SU-DHL-6 (cell line): ENCODE measurements around the gene NRF1.

ENCODE experiments used
- H2AFZ ChIP-seq: fragments of 200-600 bp; sonication (generic); 2 replicates; pipeline ENCODE4 v1.6.1; 2014; ENCODE audit warnings: low read depth, mild to moderate bottlenecking, moderate library complexity, mixed read lengths, antibody characterized with exemption, low read length; ENCODE audit not compliant: severe bottlenecking
- H3F3A ChIP-seq: fragments of 200-600 bp; shearing (Covaris generic); 2 replicates; pipeline ENCODE4 v1.6.0; 2016; ENCODE audit warnings: antibody characterized with exemption, mild to moderate bottlenecking; ENCODE audit not compliant: insufficient read depth
- H3K27ac ChIP-seq: fragments of 200-600 bp; sonication (generic); 2 replicates; pipeline ENCODE4 v1.5.1; 2016; ENCODE audit warnings: low read depth, mild to moderate bottlenecking, low read length, moderate library complexity, mixed read lengths
- H3K27me3 ChIP-seq: fragments of 200-600 bp; sonication (generic), shearing (Covaris generic); 2 replicates; pipeline ENCODE4 v1.6.0; 2014; ENCODE audit warnings: mild to moderate bottlenecking, low read length
- H3K36me3 ChIP-seq: fragments of 200-600 bp; sonication (generic); 2 replicates; pipeline ENCODE4 v1.6.1; 2014; ENCODE audit warnings: mild to moderate bottlenecking, low read length, mixed read lengths
- H3K4me2 ChIP-seq: fragments of 300-600, 200-600 bp; shearing (Covaris generic), sonication (generic); 2 replicates; pipeline ENCODE4 v1.6.0; 2014; ENCODE audit warnings: low read length, low read depth, mild to moderate bottlenecking; ENCODE audit not compliant: poor library complexity, severe bottlenecking
- H3K4me3 ChIP-seq: fragments of 200-600 bp; sonication (generic); 2 replicates; pipeline ENCODE4 v1.5.1; 2014; ENCODE audit warnings: antibody characterized with exemption, low read length, mild to moderate bottlenecking, mixed read lengths; ENCODE audit not compliant: insufficient read depth, poor library complexity, severe bottlenecking
- H3K79me2 ChIP-seq: fragments of 200-600 bp; sonication (generic); 2 replicates; pipeline ENCODE4 v1.6.1; 2014; ENCODE audit warnings: mild to moderate bottlenecking, low read length, moderate library complexity; ENCODE audit not compliant: insufficient read depth
- H3K9ac ChIP-seq: fragments of 200-600 bp; sonication (generic); 2 replicates; pipeline ENCODE4 v1.7.0; 2014; ENCODE audit warnings: mild to moderate bottlenecking, low read length
- H3K9me2 ChIP-seq: fragments of 200-600 bp; sonication (generic); replicated peaks from 2 replicates; pipeline ENCODE4 v1.6.1; 2014; ENCODE audit warnings: low read length; ENCODE audit not compliant: insufficient read depth
- H3K9me3 ChIP-seq: fragments of 200-600 bp; sonication (generic); 2 replicates; pipeline ENCODE4 v1.6.1; 2014; ENCODE audit warnings: low read length, mixed read lengths; ENCODE audit not compliant: insufficient read depth
- H4K20me1 ChIP-seq: fragments of 200-600 bp; sonication (generic); 2 replicates; pipeline ENCODE4 v1.6.1; 2014; ENCODE audit warnings: low read depth, mild to moderate bottlenecking, antibody characterized with exemption, low read length, moderate library complexity, mixed read lengths
- EZH2phosphoT487 ChIP-seq: fragments of 200-600 bp; sonication (generic), shearing (Covaris generic); conservative IDR thresholded peaks from 2 replicates; pipeline ENCODE4 v1.6.1; 2018; ENCODE audit warnings: mild to moderate bottlenecking, antibody characterized with exemption, low read length, moderate library complexity, mixed read lengths
- TF ChIP-seq, protein P1 (sequence below): fragments of 200-600 bp; sonication (generic); IDR thresholded peaks from one replicate; pipeline ENCODE4 v1.5.1; 2017; ENCODE audit warnings: antibody characterized with exemption, mild to moderate bottlenecking, low read length, moderate library complexity; ENCODE audit not compliant: insufficient read depth, poor library complexity, severe bottlenecking

Gene NRF1

DNA sequence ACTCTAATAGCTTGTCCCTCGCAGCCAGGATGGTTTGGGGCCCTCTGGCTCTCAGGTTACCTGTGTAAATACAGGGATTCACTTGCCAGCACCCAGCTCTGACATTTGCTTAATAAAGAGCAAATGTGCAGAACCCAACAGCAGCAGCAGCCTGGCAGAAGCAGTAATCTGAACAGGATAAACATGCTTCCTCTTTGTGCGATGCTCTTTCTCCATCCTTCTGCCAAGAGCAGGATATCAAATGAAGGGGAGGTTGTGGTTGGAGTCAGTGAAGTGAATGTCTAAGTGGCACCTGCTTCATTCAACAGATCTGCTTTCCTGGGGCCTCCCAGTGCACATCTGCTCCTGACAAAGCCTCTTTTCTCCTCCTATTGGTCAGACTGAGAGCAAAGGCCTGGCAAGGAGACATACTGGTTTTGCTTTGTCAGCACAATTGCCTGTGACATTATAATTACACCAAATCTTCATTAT, 130.3 kb downstream of the NRF1 start:
- Histone ChIP-seq H3K27ac (no peak overlapping the region), H3F3A (no peaks in the 10 kb centered on the region), H3K9ac (no peak overlapping the region), H3K9me2 (no peaks in the 10 kb centered on the region), H4K20me1 (no peaks in the 10 kb centered on the region), H2AFZ (no peak overlapping the region), H3K36me3 (no peaks in the 10 kb centered on the region), H3K79me2 (no peaks in the 10 kb centered on the region), H3K27me3 (no peaks in the 10 kb centered on the region), H3K9me3 (no peaks in the 10 kb centered on the region), H3K4me3 (no peak overlapping the region), H3K4me2 (no peak overlapping the region)
- TF ChIP-seq EZH2phosphoT487 = no peak
- TF ChIP-seq, protein P1, sequence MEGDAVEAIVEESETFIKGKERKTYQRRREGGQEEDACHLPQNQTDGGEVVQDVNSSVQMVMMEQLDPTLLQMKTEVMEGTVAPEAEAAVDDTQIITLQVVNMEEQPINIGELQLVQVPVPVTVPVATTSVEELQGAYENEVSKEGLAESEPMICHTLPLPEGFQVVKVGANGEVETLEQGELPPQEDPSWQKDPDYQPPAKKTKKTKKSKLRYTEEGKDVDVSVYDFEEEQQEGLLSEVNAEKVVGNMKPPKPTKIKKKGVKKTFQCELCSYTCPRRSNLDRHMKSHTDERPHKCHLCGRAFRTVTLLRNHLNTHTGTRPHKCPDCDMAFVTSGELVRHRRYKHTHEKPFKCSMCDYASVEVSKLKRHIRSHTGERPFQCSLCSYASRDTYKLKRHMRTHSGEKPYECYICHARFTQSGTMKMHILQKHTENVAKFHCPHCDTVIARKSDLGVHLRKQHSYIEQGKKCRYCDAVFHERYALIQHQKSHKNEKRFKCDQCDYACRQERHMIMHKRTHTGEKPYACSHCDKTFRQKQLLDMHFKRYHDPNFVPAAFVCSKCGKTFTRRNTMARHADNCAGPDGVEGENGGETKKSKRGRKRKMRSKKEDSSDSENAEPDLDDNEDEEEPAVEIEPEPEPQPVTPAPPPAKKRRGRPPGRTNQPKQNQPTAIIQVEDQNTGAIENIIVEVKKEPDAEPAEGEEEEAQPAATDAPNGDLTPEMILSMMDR = no peak

DNA sequence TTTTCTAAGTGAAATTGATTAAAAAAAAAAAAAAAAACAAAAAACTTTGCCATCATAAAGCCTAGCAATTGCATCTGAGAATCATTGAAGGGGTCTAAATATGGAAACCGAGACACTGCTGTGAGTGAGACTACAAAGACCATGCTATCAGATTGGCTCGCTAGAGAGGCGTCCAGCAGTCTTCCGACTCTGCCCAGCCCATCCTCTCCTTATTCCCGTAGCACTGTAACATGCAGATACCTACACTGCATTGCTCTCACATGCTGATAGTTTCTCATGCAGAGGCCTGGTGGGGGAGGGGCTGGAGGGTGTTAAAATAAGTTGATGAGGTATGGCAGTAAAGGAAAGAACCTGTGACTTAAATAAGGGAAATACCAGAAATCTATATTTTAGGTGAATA, 130.7 kb downstream of the NRF1 start:
- no peaks in the 10 kb centered on the region for H3F3A ChIP-seq
- H3K4me3 ChIP-seq = no peak overlapping the region
- H3K9me2 ChIP-seq = no peaks in the 10 kb centered on the region
- H3K27me3 ChIP-seq = no peaks in the 10 kb centered on the region
- H2AFZ ChIP-seq = no peak overlapping the region
- H3K4me2 ChIP-seq = no peak overlapping the region
- no peaks in the 10 kb centered on the region for H3K9me3 ChIP-seq
- H3K9ac ChIP-seq = no peak overlapping the region
- TF ChIP-seq EZH2phosphoT487 = no peak
- TF ChIP-seq, protein P1 = no peak
- H3K79me2 ChIP-seq = no peaks in the 10 kb centered on the region
- H4K20me1 ChIP-seq = no peaks in the 10 kb centered on the region
- H3K27ac ChIP-seq = no peak overlapping the region
- H3K36me3 ChIP-seq = no peaks in the 10 kb centered on the region

DNA sequence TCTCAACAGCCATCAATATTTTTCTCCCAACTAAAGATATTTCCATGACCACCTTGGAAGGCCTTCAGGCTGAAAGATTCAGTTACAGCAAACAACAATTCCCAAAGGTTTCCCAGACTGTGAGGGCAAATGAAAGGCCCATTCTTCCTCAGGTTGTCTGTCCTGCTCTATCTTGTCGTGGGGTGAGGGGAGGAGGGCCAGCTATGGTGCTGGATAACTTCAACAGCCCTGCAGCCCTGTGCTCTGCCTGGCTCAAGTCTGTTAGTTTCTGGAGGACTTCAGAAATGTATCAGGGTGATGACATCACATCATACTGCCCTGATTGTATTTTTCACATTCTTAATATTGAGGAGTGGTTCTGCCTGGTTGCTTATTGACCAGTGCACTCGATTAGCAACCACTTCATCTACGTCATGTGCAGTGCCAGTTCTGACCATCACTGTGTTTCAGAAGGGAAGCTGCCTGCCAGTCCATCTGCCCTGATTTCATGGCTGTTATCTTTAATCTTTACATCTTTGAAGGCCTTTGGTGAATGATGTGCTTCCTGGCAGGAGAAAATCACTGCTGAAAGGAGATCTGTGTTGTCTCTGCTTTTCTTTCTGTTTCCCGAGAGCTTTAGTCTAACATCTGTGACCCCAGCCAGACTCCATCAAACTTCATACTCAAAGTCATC, 135.5 kb downstream of the NRF1 start:
- TF ChIP-seq EZH2phosphoT487 = no peak
- TF ChIP-seq, protein P1 = no peak
- no peak overlapping the region for H2AFZ ChIP-seq
- no peaks in the 10 kb centered on the region for H4K20me1 ChIP-seq
- no peak overlapping the region for H3K4me3 ChIP-seq
- no peaks in the 10 kb centered on the region for H3K79me2 ChIP-seq
- no peaks in the 10 kb centered on the region for H3F3A ChIP-seq
- H3K9me2 ChIP-seq = no peaks in the 10 kb centered on the region
- no peaks in the 10 kb centered on the region for H3K36me3 ChIP-seq
- no peak overlapping the region for H3K9ac ChIP-seq
- H3K9me3 ChIP-seq = no peaks in the 10 kb centered on the region
- H3K4me2 ChIP-seq = no peak overlapping the region
- no peak overlapping the region for H3K27ac ChIP-seq
- H3K27me3 ChIP-seq = no peaks in the 10 kb centered on the region
